Measurements from ENCODE around the gene NDUFS5. TPM values are rescaled to one million over a fixed set of nuclear protein-coding genes. Genes with fewer than 3 reads are reported as not detected.
A peak's percentile ranks its signal among the peaks of the same experiment; 100 is the strongest.
"Not testable (repeated sequence)": the region's sequence is repeated elsewhere in the genome, so short reads cannot be mapped to it uniquely, and the experiment has no call there.

NDUFS5 gene
- 162 and 164 TPM in 2 replicates for total RNA-seq

GRCh38 chr1:39026051-39026865 lies at the start of gene NDUFS5:
Gene NDUFS5 (plus strand): TSS chr1:39026350. CDS start chr1:39028725, 2,375 bp downstream.
- peak; percentile 95 for DNase-seq
- Mint-ChIP-seq H3K36me3 (ENCODE audit: low read depth) (peaks cover 21% of the 10 kb centered on the region), H3K4me1 (peaks cover 23% of the 10 kb centered on the region), H3K4me3 (peak within 1 kb of the TSS; percentile 91), H3K27me3 (peaks cover 2% of the 10 kb centered on the region), H3K9me3 (no peaks in the 10 kb centered on the region), H3K27ac (peak within 1 kb of the TSS; percentile 97)
- intact Hi-C loops (cut with micrococcal nuclease): loop anchor here (1.0 to 5.0 kb wide), 3 partner anchors 35 to 166 kb away; partner anchors contain the start of genes AKIRIN1 and MYCBP

DNA sequence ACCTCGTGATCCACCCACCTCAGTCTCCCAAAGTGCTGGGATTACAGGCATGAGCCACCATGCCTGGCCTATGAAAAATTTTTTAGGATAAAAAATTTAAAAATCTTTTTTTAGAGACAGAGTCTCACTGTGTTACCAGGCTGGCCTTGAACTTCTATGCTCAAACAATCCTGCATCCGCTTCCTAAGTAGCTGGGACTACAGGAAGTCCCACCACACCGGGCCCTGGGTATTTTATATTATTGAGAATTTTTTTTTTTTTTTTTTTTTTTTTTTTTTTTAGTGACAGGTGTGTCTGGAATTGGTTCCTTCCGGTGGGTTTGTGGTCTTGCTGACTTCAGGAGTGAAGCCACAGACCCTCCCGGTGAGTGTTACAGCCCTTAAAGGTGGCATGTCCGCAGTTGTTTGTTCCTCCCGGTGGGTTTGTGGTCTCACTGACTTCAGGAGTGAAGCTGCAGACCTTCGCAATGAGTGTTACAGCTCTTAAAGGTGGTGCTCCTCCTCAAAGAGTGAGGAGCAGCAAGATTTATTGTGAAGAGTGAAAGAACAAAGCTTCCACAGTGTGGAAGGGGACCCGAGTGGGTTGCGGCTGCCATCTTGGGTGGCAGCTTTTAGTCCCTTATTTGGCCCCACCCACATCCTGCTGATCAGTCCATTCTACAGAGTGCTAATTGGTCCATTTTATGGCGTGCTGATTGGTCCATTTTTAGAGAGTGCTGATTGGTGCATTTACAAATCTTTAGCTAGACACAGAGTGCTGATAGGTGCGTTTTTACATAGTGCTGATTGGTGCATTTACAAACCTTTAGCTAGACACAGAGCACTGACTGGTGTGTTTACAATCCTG lies 48.5 kb upstream of the NDUFS5 start:
- intact Hi-C loops (cut with micrococcal nuclease); H3K9me3 Mint-ChIP-seq; H3K27me3 Mint-ChIP-seq; H3K36me3 Mint-ChIP-seq (ENCODE audit: low read depth); H3K4me1 Mint-ChIP-seq: not testable (repeated sequence)
- Mint-ChIP-seq H3K4me3 (peak overlapping the region; percentile 40), H3K27ac (peak overlapping the region; percentile 65)
- DNase-seq: peak; percentile 93

GRCh38 chr1:38978245-38978542 lies 48.0 kb upstream of the NDUFS5 start:
- H3K9me3 Mint-ChIP-seq; H3K27me3 Mint-ChIP-seq; H3K36me3 Mint-ChIP-seq (ENCODE audit: low read depth); H3K4me1 Mint-ChIP-seq; intact Hi-C loops (cut with micrococcal nuclease): not testable (repeated sequence)
- Mint-ChIP-seq H3K4me3 (peak overlapping the region; percentile 40), H3K27ac (peak overlapping the region; percentile 65)
- DNase-seq: peak; percentile 77

DNA sequence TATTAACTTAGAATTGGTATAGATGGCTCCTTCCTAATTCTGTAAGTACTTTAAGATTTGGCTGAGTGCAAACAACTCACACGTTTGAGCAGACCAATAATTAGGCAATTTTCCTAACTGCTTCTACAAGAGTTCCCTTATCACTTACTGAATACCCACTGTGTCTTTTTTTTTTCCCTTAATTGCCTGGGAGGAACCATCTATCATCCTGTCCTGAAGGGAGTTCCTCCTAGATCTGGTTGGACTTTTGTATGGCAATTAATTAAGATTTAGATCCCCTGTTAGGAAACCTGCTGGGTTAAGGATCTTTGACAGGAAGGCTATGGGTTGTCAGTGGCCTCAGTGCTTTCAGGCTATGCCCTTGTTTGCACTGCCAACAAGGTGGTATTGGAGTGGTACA lies 46.8 kb upstream of the NDUFS5 start:
- H3K36me3 Mint-ChIP-seq (ENCODE audit: low read depth); DNase-seq; H3K4me3 Mint-ChIP-seq; H3K4me1 Mint-ChIP-seq; H3K27ac Mint-ChIP-seq; H3K27me3 Mint-ChIP-seq; H3K9me3 Mint-ChIP-seq; intact Hi-C loops (cut with micrococcal nuclease): not testable (repeated sequence)

DNA sequence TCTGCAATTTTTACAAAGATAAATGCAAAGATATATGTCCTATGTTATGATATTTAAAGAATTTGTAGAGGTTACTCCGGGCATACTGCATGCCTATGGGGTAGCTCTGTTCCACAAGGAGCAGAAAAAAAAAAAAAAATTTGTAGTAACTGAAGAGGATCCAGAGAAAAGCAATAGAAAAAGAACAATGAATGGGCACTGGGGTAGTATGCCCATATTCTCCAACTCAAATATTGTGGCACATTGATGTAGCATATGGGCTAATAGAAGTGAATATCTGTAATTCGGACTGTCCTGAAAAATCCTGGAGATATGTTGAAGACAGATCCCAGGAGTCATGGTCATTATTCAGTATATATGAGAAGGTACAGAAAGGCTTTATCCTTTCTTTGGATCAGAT lies 36.2 kb upstream of the NDUFS5 start:
- intact Hi-C loops (cut with micrococcal nuclease): loop anchor here (2.0 to 5.0 kb wide), 3 partner anchors 37 to 197 kb away; partner anchors contain the start of genes NDUFS5 and RRAGC
- H3K36me3 Mint-ChIP-seq (ENCODE audit: low read depth): peaks cover 18% of the 10 kb centered on the region
- H3K4me3 Mint-ChIP-seq: peak overlapping the region; percentile 87
- H3K9me3 Mint-ChIP-seq: no peaks in the 10 kb centered on the region
- peak overlapping the region; percentile 90 for H3K27ac Mint-ChIP-seq
- peaks cover 7% of the 10 kb centered on the region for H3K27me3 Mint-ChIP-seq
- peaks cover 33% of the 10 kb centered on the region for H3K4me1 Mint-ChIP-seq
- no peak for DNase-seq

GRCh38 chr1:38990386-38990737 lies 35.8 kb upstream of the NDUFS5 start:
- Mint-ChIP-seq H3K36me3 (ENCODE audit: low read depth) (peaks cover 21% of the 10 kb centered on the region), H3K27me3 (peaks cover 6% of the 10 kb centered on the region), H3K4me3 (peak overlapping the region; percentile 87), H3K27ac (peak overlapping the region; percentile 90), H3K9me3 (no peaks in the 10 kb centered on the region), H3K4me1 (peaks cover 35% of the 10 kb centered on the region)
- DNase-seq: no peak
- intact Hi-C loops (cut with micrococcal nuclease): loop anchor here (2.0 to 5.0 kb wide), 3 partner anchors 36 to 197 kb away; partner anchors contain the start of genes NDUFS5 and RRAGC

DNA sequence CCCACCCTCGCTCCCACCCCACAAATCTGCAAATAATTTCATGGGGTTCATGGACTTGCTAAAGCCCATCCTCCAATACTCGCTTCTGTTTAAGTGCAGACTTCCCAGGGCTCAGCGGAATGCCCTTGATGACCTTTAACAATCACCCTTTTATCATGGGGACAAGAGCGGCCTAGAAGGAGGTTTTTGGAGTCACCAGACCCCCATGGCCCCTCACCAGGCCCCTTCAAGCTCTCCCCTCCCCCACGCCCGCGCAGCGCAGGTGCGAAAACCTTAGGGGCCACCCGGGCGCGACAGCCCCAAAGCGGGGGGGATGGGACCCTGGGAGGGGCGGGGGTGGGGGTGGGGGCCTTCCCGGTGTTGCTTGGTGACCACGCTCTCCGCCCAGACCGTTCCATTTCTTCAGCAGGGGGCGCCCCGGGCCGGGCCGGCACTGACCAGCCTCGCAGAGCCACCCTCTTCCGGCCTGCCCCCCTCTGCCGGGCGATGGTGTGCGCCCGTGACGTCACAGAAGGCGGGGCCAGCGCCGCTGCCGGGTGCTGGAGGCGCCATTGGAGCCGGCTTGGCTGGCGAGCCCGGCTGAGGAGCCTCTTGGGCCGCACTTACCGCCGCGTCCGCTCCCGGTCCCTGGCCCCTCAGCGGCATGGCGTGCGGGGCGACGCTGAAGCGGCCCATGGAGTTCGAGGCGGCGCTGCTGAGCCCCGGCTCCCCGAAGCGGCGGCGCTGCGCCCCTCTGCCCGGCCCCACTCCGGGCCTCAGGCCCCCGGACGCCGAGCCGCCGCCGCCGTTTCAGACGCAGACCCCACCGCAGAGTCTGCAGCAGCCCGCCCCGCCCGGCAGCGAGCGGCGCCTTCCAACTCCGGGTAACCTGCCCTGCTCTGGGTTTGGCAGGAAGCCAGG lies 35.2 kb upstream of the NDUFS5 start, which contains the start of gene AKIRIN1:
TSS of gene AKIRIN1 (plus strand) at position 539 of the 900 bp plus-strand sequence. CDS start at position 644, 105 bp downstream.
- DNase-seq: peak; percentile 99
- Mint-ChIP-seq H3K36me3 (ENCODE audit: low read depth) (peaks cover 26% of the 10 kb centered on the region), H3K27me3 (peaks cover 3% of the 10 kb centered on the region), H3K4me3 (peak within 1 kb of the TSS; percentile 87), H3K9me3 (no peaks in the 10 kb centered on the region), H3K27ac (peak within 1 kb of the TSS; percentile 90), H3K4me1 (peaks cover 35% of the 10 kb centered on the region)
- intact Hi-C loops (cut with micrococcal nuclease): loop anchor here (1.0 to 5.0 kb wide), 4 partner anchors 36 to 196 kb away; partner anchors contain the start of genes MYCBP, NDUFS5 and RRAGC

DNA sequence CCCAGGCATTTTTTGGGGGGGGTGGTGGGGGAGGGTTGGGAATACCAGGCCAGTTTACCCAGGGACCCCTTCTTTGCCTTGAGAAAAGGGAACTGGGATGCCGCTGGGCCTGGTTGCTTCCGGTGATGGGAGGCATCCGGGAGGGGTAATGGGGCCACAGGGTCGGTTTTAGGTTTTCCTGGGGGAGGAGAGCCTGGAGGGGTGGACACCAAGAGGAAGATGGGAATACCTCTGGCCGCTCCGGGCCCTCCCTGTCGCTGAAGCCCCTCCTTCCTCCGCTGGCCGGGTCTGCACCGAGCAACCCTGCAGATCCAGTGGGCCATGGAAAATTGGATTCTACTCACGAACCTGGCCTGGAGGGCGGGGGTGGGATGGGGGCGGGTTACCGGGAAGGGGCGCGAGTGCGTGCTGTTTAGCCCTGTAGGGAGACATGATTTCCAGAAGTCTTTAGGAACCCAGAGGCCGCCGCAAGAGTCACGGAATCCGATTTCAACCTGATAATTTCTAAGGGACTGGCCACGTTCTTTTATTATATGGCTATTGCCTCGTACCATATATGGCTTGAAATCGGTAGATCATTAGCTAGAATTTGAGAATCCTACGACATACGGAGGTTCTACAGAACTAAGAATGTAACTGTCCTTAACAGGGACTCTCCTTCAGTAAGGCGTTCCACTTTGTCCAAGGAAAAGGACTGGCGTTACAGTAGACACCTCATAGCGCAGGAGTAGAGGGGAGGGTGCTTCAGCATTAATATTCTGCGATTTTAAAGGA lies 34.3 kb upstream of the NDUFS5 start:
- H3K27ac Mint-ChIP-seq: peak overlapping the region; percentile 65
- H3K9me3 Mint-ChIP-seq: no peaks in the 10 kb centered on the region
- intact Hi-C loops (cut with micrococcal nuclease): loop anchor here (1.0 to 5.0 kb wide), 4 partner anchors 35 to 195 kb away; partner anchors contain the start of genes MYCBP, NDUFS5 and RRAGC
- no peak for DNase-seq
- H3K4me1 Mint-ChIP-seq: peaks cover 38% of the 10 kb centered on the region
- peaks cover 31% of the 10 kb centered on the region for H3K36me3 Mint-ChIP-seq (ENCODE audit: low read depth)
- peak overlapping the region; percentile 87 for H3K4me3 Mint-ChIP-seq
- no peaks in the 10 kb centered on the region for H3K27me3 Mint-ChIP-seq

DNA sequence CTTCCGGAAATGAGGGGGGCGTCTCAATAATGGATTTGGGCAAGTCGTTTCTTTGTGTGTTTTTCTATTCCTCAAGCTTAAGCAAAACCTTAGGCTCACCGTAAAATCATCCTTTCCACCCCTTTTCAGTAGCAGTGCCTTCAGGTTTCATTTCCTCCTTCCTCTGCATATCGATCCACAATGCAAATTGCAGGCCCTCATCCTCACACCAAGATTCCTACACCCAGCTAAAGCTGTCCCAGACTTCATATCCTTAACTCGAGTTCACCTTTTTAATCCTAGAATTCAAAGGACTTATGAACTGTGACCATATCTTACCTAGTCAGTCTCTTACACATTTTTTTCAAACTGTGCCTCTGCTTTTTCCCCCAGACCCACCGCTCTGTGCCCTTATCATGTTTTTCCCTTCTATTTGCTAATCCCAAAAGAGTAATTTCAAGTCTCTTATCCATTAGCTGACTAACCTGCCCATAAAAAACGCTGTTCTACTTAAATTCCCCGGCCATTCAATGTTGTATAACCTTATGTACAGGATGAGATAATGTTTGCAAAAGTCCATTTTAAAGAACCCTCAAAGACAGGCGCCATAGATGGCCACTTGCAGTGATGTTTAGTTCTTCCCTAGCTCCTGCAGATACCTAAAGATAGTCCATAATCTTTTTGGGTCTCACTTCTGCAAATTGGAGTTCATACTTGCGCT lies 33.6 kb upstream of the NDUFS5 start:
- no peaks in the 10 kb centered on the region for H3K27me3 Mint-ChIP-seq
- H3K27ac Mint-ChIP-seq: peak overlapping the region; percentile 65
- H3K4me1 Mint-ChIP-seq: peaks cover 43% of the 10 kb centered on the region
- no peaks in the 10 kb centered on the region for H3K9me3 Mint-ChIP-seq
- DNase-seq: no peak
- peaks cover 35% of the 10 kb centered on the region for H3K36me3 Mint-ChIP-seq (ENCODE audit: low read depth)
- peak overlapping the region; percentile 87 for H3K4me3 Mint-ChIP-seq
- intact Hi-C loops (cut with micrococcal nuclease): loop anchor here (5.0 kb wide), 2 partner anchors 135 to 195 kb away; partner anchors contain the start of gene RRAGC

DNA sequence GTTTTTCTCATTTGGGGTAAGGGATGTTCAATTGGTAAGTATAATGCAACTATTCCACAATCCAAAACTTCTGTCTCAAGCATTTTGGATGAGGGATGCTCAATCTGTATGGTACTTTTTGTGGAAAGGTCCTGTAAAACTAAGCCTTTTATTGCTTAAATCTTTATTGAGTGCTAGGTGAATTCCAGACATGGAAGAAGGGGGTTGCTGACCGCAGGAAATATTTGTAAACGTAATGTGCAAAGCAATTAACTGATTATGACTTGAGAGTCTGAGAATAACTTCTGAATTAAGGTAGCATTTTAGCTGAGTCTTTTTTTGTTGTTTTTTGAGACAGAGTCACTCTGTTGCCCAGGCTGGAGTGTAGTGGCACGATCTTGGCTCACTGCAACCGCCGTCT lies 32.0 kb upstream of the NDUFS5 start:
- H3K27ac Mint-ChIP-seq: no peak overlapping the region
- no peak for DNase-seq
- intact Hi-C loops (cut with micrococcal nuclease): loop anchor here (5.0 kb wide), 2 partner anchors 137 to 193 kb away; partner anchors contain the start of gene RRAGC
- H3K4me1 Mint-ChIP-seq: peaks cover 51% of the 10 kb centered on the region
- no peaks in the 10 kb centered on the region for H3K27me3 Mint-ChIP-seq
- peaks cover 46% of the 10 kb centered on the region for H3K36me3 Mint-ChIP-seq (ENCODE audit: low read depth)
- H3K4me3 Mint-ChIP-seq: peak overlapping the region; percentile 51
- H3K9me3 Mint-ChIP-seq: no peaks in the 10 kb centered on the region

DNA sequence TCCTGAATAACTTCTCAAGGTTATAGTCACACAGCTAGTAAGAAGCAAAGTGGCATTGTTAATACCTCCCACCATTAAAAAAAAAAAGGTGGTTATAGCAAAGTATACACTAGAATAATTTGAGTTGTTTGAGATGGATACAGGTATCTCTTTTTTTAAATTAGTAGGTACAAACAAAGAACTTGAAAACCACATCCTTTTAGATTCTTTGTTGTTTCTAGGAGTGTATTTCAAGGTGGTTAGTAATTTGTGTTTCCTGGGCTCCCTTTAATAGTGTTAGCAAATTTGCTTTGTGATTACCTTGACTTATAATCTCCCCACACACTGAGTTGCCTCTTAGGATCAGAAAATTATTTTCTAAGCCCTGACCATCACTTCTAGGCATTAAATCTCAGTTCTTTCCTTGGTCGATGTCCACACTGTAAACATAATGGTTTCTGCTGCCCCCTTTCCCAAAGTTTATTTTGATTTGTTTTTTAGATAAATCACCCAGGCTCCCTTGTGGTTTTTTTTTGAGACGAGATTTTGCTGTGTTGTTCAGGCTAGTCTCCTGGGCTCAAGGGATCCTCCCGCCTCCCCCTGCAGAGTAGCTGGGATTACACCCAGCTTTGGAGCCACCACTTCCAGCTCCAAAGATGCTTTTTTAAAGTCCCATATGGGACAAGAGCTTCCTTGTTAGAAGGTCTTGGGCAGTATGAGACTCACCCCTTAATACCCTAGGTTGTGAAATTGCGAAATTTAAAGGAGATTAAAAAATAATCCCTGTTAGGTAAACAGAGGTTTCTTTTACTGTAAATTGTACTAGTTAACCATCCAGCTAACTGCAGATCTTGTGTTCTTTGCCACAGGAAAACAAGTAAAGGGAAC lies 28.9 kb upstream of the NDUFS5 start:
- Mint-ChIP-seq H3K9me3 (no peaks in the 10 kb centered on the region), H3K4me1 (peaks cover 51% of the 10 kb centered on the region), H3K36me3 (ENCODE audit: low read depth) (peaks cover 65% of the 10 kb centered on the region), H3K27ac (peak overlapping the region; percentile 78), H3K27me3 (no peaks in the 10 kb centered on the region), H3K4me3 (peak overlapping the region; percentile 70)
- DNase-seq: no peak
- intact Hi-C loops (cut with micrococcal nuclease): no loop called here

All from activated CD4-positive, alpha-beta T cell treated with anti-CD3 and anti-CD28 coated beads, Interleukin-2, amount 10 ng/mL, durations not matched to agents 24 days and 14 days (primary cell).